Central memory CD4-positive, alpha-beta T cell (primary cell): ENCODE data around the gene ZNF584.
"Not testable (repeated sequence)": the region's sequence is repeated elsewhere in the genome, so short reads cannot be mapped to it uniquely, and the experiment has no call there.

Experiments used
- DNase-seq: peaks from one replicate; pipeline ENCODE4 v3.0.0; 2022
- total RNA-seq, 3 experiments: gene quantifications; one replicate each; lab custom pipeline; 2026; lab: John Stamatoyannopoulos, UW

The ZNF584 gene
- 7.5 to 21.9 (median 10.7) reads per million in 3 experiments for total RNA-seq

DNA sequence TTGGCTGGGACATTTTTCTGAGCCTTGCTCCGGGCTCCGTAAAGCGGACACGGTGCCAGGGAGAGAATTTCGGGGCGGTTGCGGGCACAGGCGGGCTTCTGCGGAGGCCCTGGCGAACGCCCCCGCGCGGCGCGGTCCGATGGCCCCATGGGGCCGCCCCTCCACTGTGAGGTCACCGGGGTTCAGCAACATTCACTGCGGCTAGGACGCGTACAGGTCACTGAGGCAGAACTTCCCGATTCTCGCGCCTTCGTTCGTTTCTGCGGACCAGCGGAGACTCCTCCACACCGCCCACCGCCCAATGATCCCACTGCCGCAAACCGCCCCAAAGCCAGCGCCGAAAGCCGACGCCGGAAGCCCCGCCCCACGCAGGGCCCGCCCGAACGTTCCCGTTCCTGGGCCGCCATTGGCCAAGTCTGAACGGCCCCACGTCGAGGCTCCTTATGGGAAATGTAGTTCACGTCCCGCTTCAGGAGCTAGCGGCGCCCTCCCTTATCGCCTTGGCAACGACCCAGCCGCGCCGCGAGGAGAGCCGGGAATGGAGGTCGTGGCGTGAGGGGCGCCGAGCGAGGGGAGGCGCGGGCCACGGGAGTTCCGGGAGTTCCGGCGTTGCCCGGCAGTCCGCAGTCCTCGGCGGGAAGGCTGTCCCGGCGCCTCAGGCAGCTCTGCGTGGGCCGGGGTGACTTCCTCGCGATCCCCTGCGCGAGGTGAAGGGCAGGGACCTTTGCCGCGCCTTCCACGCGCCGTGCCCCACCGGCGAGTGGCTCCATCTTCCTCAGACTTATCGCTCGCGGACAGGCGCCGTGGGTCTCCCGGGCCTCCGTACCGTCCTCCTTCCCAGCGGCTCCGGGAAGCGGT is at the start of gene ZNF584:
TSS of gene ZNF584 (plus strand) at position 498 of the 858 bp plus-strand sequence. CDS start 499 bp downstream, outside the sequence.
- DNase-seq: peak; percentile 93

DNA sequence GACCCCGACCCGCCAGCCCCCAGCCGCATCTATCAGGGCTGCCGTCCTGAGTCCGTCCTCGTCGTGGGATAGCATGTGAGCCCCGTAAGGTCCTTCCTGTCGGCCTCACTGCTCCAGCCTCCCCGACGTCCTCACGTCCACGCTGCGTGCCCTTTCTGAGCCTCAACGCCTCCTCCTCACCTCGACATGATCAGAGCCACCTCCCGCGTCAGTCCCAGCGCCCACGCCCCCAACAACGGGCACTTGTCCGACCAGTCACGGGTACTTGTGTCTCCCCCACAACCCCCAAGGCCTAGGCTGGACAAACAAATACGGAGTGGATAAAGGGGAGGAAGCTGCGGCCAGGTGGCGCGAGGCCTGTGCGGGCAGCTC is 46.6 kb upstream of the ZNF584 start:
- no peak for DNase-seq

GRCh38 chr19:58362272-58362994 is 46.0 kb upstream of the ZNF584 start, which contains the start of gene ZNF497:
TSS of gene ZNF497 (minus strand) at chr19:58362751. CDS start at chr19:58357635, 5,116 bp downstream.
- DNase-seq: peak; percentile 95

DNA sequence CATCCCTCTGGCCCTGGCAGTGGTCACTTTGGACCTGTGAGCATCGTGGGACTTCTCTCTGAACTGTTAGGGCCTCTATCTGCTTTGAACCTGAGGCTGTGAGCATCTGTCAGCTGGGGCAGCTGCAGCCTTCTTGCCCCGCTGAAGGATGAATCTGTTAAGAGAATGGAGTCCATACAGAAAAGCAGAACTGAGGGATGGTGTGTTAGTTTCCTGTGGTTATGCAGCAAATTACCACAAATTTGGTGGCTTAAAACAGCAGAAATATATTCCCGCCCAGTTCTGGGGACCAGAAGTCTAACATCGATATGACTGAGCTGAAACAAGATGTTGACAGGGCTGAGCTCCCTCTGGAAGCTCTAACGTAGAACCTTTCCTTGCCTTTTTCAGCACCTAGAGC is 44.3 kb upstream of the ZNF584 start:
- no peak for DNase-seq

- DNase-seq: no peak
Measured at GRCh38 chr19:58366585-58367430, 41.6 kb upstream of the ZNF584 start.

DNA sequence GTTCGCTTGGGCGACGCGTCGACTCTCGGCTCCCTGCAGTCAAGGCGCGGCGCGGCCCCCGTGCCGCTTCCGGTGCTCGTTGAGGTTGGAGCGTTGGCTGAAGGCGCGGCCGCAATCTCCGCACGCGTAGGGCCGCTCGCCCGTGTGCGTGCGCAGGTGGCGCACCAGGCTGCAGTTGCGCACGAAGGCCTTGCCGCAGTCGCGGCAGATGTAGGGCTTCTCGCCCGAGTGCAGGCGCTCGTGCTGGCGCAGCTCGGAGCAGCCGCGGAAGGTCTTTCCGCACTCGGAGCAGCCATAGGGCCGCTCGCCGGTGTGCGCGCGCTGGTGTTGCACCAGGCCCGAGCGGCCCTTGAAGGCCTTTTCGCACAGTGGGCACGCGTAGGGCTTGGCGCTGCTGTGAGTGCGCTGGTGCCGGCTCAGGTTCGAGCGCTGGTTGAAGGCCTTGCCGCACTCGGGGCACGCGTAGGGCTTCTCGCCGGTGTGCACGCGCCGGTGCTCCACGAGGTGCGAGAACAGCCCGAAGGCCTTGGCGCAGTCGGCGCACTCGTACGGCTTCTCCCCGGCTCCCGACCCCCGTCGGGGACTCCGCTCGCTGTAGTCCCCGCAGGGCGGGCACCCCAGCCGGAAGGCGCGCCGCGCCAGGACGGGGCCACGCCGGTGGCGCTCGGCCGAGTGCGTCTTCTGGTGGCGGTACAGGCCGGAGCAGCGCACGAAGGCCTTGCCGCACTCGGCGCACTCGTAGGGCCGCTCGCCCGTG is 40.6 kb upstream of the ZNF584 start:
- DNase-seq: no peak

- DNase-seq: no peak
Measured at GRCh38 chr19:58368561-58369360, 39.7 kb upstream of the ZNF584 start.

DNA sequence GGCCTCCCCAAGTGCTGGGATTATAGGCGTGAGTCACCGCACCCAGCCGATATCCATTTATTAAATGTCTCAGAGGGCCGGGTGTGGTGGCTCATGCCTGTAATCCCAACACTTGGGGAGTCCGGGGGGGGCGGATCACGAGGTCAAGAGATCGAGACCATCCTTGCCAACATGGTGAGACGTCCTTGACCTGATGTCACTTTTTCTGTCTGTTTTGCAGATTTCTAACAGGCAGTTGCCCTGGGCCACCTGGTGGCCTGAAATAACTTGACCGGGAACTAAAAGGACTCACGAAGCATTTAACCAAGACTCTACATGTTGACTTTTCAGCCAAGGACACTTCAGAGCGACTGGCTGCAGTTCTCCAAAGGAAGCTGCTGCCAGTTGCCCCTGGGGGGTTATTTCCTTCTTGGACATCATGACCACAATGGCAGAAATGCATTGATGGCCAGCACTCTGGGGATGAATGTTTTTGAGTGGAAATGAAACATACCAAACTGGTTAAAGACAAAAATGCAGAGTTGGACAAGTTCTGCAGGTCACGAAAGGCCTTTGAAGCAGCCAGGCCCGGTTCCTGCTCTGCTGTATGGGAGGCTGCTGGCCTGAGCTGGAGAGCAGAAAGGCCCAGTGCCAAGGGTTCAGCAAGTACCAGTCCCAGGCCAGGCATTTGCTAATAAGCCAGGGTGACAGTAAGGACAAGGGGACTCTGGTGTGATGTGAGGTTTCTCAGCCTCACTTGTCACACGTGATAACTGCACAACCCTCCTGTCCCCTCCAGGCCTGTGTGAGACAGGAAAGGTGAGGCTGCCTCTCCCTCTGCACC is 35.9 kb upstream of the ZNF584 start:
- DNase-seq: no peak

DNA sequence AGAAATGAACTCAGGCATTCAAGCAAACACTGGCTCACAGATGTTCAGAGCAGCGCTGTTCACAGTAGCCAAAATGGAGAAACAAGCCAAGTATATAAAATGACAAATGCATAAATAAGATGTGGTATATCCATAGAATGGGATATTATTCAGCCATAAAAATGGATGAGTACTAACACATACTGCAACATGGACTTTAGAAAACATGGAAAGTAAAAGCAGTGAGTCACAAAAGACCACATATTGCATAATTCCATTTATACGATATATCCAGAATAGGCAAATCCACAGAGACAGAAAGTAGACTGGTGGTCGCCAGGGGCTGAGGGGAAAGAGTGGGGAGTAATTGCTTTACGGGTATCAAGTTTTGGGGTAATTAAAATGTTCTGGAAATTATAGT is 34.2 kb upstream of the ZNF584 start:
- DNase-seq: no peak

- not testable (repeated sequence) for DNase-seq
Measured at GRCh38 chr19:58376724-58377123, 31.7 kb upstream of the ZNF584 start.

GRCh38 chr19:58379246-58379645 is 29.2 kb upstream of the ZNF584 start:
- DNase-seq: no peak

DNA sequence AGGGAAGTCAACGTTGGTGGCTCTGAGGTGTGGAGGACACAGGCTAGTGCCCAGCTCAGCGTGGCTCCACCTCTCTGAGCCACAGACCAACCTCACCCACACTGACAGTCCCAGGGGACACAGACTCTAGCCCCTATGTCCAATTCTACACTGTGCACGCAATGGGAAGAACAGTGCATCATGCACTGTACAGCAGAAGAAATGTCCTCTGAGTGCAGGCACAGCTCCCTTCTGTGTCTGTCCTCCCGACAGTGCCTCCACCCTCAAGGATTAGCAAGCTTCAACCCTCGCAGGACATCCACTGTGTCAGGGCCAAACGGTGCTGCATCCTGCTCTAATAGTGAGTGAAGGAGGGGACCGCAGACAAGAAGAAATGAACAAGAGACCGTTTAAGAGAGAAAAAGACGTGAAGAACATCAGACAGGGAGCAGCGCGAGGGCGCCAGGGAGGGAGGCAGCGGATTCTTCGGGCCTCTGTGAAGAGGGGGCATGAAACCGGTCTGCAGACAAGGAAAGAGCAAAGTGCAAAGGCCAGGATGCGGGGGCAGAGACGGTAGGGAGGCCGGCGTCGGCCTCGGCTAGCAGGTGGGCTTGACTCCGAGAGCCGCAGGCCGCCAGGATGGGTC is 28.3 kb upstream of the ZNF584 start:
- no peak for DNase-seq

GRCh38 chr19:58380662-58381459 is 27.6 kb upstream of the ZNF584 start, which contains the start of gene ZNF837:
TSS of gene ZNF837 (minus strand) at chr19:58381030. CDS start at chr19:58369332, 11,698 bp downstream.
- DNase-seq: peak; percentile 99

GRCh38 chr19:58381460-58382212 is 26.8 kb upstream of the ZNF584 start:
- DNase-seq: no peak

DNA sequence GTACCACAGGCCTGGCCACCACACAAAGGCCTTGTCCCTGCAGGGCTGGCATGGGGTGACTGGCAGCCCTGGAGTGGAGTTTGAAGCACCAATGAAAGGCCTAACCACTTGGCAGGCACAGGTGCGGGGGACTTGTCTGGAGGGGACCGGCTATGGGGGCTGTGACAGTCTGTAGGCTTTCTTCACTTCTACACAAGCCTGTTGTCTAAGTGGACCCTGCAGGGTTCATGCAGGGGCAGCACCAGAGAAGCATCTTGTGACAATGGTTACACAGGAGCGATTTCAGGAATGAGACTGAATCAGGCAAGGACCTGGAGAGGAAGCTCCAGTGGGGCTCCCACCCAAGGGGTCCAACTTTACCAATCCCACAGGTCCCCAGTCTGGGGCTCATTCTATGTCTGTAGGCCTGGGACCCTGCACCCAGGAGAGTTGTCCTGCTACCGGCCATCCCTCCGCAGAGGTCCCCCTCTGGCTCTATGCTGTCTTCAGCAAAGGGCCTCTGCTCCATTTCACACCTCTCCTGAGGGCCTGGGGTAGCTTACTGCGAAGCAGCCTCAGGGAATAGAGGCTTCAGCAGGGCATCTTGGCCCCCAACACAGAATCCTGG is 25.3 kb upstream of the ZNF584 start:
- DNase-seq: no peak

GRCh38 chr19:58385313-58385890 is 23.0 kb upstream of the ZNF584 start:
- no peak for DNase-seq

- no peak for DNase-seq
Measured at GRCh38 chr19:58385891-58386575, 22.4 kb upstream of the ZNF584 start.
